Measurements from ENCODE around the gene URB1. TPM values are rescaled to one million over a fixed set of nuclear protein-coding genes. Genes with fewer than 3 reads are reported as not detected.

URB1 gene
- total and polyA plus RNA-seq, 2 of the 8 experiments (the other 6 are each of a cell fraction or from before 2014, with no cell fraction given): 8.1 to 28.9 TPM

- no peak for TF ChIP-seq CHD1 (IDR thresholded peaks at IDR 0.05; ENCODE audit: low read depth, low read length)
- TF ChIP-seq RFX5 (IDR thresholded peaks at IDR 0.05; ENCODE audit: borderline replicate concordance, low read depth, low read length): no peak
- no peak for TF ChIP-seq CHD2 (IDR thresholded peaks at IDR 0.05; ENCODE audit: low read length)
- peak; percentile 34; the same call in 1 of the 2 replicates for TF ChIP-seq EGR1 (IDR thresholded peaks at IDR 0.05; ENCODE audit: borderline replicate concordance, low read depth, low read length)
- TF ChIP-seq CTBP2 (IDR thresholded peaks at IDR 0.05; ENCODE audit: borderline replicate concordance, insufficient read depth, insufficient read length, low read length): no peak
- TF ChIP-seq RBBP5 (IDR thresholded peaks at IDR 0.05; ENCODE audit: borderline replicate concordance, low read depth, low read length): peak; percentile 63
- no peak for TF ChIP-seq SIRT6 (IDR thresholded peaks at IDR 0.05; ENCODE audit: low read length)
- TF ChIP-seq SIN3A (conservative IDR thresholded peaks at IDR 0.05 in 1 of 2, IDR thresholded peaks at IDR 0.05 in 1 of 2; ENCODE audit: low read depth in 1 of 2, low read length in 2 of 2): peak; percentile 10 to 92; a peak in 3 of 4 replicates
- no peak for TF ChIP-seq SP2 (IDR thresholded peaks at IDR 0.05; ENCODE audit: low read length)
- peak in 1 of 2 experiments; percentile 98; a peak in 2 of 4 replicates for TF ChIP-seq HDAC2 (IDR thresholded peaks at IDR 0.05; ENCODE audit: borderline replicate concordance in 1 of 2, low read depth in 2 of 2, low read length in 2 of 2)
- TF ChIP-seq RAD21 (IDR thresholded peaks at IDR 0.05 in 1 of 2, conservative IDR thresholded peaks at IDR 0.05 in 1 of 2; ENCODE audit: low read depth in 2 of 2, low read length in 2 of 2): peak in 1 of 2 experiments; percentile 6; a peak in 1 of 4 replicates
- TF ChIP-seq, protein P1, sequence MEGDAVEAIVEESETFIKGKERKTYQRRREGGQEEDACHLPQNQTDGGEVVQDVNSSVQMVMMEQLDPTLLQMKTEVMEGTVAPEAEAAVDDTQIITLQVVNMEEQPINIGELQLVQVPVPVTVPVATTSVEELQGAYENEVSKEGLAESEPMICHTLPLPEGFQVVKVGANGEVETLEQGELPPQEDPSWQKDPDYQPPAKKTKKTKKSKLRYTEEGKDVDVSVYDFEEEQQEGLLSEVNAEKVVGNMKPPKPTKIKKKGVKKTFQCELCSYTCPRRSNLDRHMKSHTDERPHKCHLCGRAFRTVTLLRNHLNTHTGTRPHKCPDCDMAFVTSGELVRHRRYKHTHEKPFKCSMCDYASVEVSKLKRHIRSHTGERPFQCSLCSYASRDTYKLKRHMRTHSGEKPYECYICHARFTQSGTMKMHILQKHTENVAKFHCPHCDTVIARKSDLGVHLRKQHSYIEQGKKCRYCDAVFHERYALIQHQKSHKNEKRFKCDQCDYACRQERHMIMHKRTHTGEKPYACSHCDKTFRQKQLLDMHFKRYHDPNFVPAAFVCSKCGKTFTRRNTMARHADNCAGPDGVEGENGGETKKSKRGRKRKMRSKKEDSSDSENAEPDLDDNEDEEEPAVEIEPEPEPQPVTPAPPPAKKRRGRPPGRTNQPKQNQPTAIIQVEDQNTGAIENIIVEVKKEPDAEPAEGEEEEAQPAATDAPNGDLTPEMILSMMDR (IDR thresholded peaks at IDR 0.05; ENCODE audit: control extremely low read depth in 1 of 3, insufficient read depth in 1 of 3, low read depth in 1 of 3, low read length in 3 of 3): peak in 2 of 3 experiments; percentile 1 to 9; a peak in 1 of 4 replicates
- TF ChIP-seq CEBPB (IDR thresholded peaks at IDR 0.05; ENCODE audit: low read depth, low read length): no peak
- TF ChIP-seq EZH2 (IDR thresholded peaks at IDR 0.05; ENCODE audit: low read depth, low read length, severe bottlenecking): no peak
- TF ChIP-seq ASH2L (IDR thresholded peaks at IDR 0.05; ENCODE audit: low read length): peak; percentile 95
- no peak for TF ChIP-seq NANOG (IDR thresholded peaks at IDR 0.05; ENCODE audit: insufficient read depth, low read depth, low read length, poor library complexity, severe bottlenecking)
- no peak for TF ChIP-seq GABPA (IDR thresholded peaks at IDR 0.05; ENCODE audit: borderline replicate concordance, insufficient read depth, low read length)
- TF ChIP-seq HDAC6 (IDR thresholded peaks at IDR 0.05; ENCODE audit: low read depth, low read length): no peak
- TF ChIP-seq POU5F1 (IDR thresholded peaks at IDR 0.05; ENCODE audit: low read depth, low read length): no peak
- TF ChIP-seq MAFK (IDR thresholded peaks at IDR 0.05; ENCODE audit: low read depth, low read length): no peak
These were observed 114.1 kb downstream of the URB1 start, which contains the start of gene MIS18A (continued) for GRCh38 chr21:32278518-32279376.
